Thymus (tissue), 11 donors: ENCODE measurements around the gene CRY2. TPM values are rescaled to one million over a fixed set of nuclear protein-coding genes. Genes with fewer than 3 reads are reported as not detected.

Experiments
- DNase-seq, 9 donors: peaks; one replicate each; pipeline ENCODE4 v3.0.0-alpha.2; 2013; ENCODE audit warnings: low spot score in 9 of 9, low read depth in 6 of 9, missing footprints in 1 of 9
- H3K27ac ChIP-seq, 2 donors: one replicate each; pipeline ENCODE4 v1.5.1; 2013; ENCODE audit warnings: control low read depth in 1 of 2, low read depth in 1 of 2, low read length in 1 of 2, mild to moderate bottlenecking in 1 of 2, moderate library complexity in 1 of 2
- H3K27me3 ChIP-seq, 2 donors: one replicate each; pipeline ENCODE4 v1.5.1; 2013; ENCODE audit warnings: low read length in 1 of 2; ENCODE audit not compliant: control insufficient read depth in 2 of 2, insufficient read depth in 1 of 2
- H3K36me3 ChIP-seq, 2 donors: one replicate each; pipeline ENCODE4 v1.5.1; 2013; ENCODE audit warnings: low read length in 1 of 2, mild to moderate bottlenecking in 1 of 2, moderate library complexity in 1 of 2; ENCODE audit not compliant: control insufficient read depth in 2 of 2, insufficient read depth in 2 of 2
- H3K4me1 ChIP-seq, 2 donors: one replicate each; pipeline ENCODE4 v1.5.1; 2013; ENCODE audit warnings: low read length in 2 of 2; ENCODE audit not compliant: control insufficient read depth in 2 of 2, insufficient read depth in 2 of 2
- H3K4me3 ChIP-seq, 2 donors: one replicate each; pipeline ENCODE4 v1.5.1; 2013; ENCODE audit warnings: low read length in 2 of 2, control low read depth in 1 of 2, mild to moderate bottlenecking in 1 of 2
- H3K9me3 ChIP-seq, 2 donors: one replicate each; pipeline ENCODE4 v1.5.1; 2013; ENCODE audit warnings: low read length in 1 of 2, mild to moderate bottlenecking in 1 of 2; ENCODE audit not compliant: control insufficient read depth in 2 of 2, insufficient read depth in 1 of 2
- WGBS: extraction: QIAGEN DNeasy Blood & Tissue Kit; methylation state at CpG from one replicate; pipeline ENCODE4 v1.1.7; 2013; 5-methylcytosine and 5-hydroxymethylcytosine counted together
- polyA plus RNA-seq: library from polyadenylated mRNA; stranded (reverse); fragments of 200-250 nt; gene quantifications from one replicate; pipeline ENCODE4 v1.2.3, GENCODE V29; 2013
- total RNA-seq: library from RNA; stranded (reverse); fragments of 120-200 nt; gene quantifications from one replicate; pipeline ENCODE4 v1.2.4, GENCODE V29; 2013
- donor health status: healthy.

CRY2 gene
- total and polyA plus RNA-seq, 2 donors = 9.9 to 12.3 TPM

- Histone ChIP-seq H3K4me1 (peaks cover 0 to 19% of the 10 kb centered on the region in 2 donors), H3K36me3 (peaks cover 67 to 72% of the 10 kb centered on the region in 2 donors)
- no peak for DNase-seq
Observed at GRCh38 chr11:45860348-45860747, 13.1 kb downstream of the CRY2 start.

DNA sequence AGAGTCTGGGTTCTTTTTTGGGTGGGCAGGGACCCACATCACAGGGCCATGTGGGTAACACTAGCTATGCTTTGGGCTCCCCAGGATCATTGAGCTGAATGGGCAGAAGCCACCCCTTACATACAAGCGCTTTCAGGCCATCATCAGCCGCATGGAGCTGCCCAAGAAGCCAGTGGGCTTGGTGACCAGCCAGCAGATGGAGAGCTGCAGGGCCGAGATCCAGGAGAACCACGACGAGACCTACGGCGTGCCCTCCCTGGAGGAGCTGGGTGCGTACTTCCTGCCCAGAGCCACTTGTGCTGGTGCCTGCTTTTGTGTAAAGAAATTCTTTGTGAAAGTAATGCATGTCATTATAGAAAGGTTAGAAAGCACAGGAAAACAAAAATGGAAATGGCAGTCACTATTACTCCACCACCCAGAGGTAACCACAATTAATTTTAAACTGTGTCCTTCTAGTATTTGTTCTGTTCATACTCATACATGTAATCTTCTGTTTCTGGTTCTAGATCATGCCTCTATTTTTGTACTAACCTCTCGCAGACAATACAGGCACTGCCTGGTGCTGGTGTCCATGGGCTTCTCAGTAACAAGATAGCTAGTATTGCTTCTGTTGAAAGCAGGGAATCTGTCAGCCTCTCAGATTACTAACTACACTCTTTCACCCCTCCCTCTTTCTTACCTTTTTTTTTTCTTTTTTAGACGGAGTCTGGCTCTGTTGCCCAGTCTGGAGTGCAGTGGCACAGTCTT, 13.7 kb downstream of the CRY2 start:
- WGBS = 92% methylated on average over 10 of the region's 10 CpGs
- DNase-seq = no peak
- Histone ChIP-seq H3K36me3 (peaks cover 71 to 75% of the 10 kb centered on the region in 2 donors), H3K27me3 (no peaks in the 10 kb centered on the region), H3K9me3 (no peaks in the 10 kb centered on the region), H3K4me3 (no peak overlapping the region), H3K27ac (no peak overlapping the region), H3K4me1 (peaks cover 0 to 19% of the 10 kb centered on the region in 2 donors)

More at GRCh38 chr11:45860348-45860747, 13.1 kb downstream of the CRY2 start:
- WGBS = 96% methylated on average over 5 of the region's 5 CpGs
- Histone ChIP-seq H3K27me3 (no peaks in the 10 kb centered on the region), H3K4me3 (no peak overlapping the region), H3K27ac (no peak overlapping the region), H3K9me3 (no peaks in the 10 kb centered on the region)

DNA sequence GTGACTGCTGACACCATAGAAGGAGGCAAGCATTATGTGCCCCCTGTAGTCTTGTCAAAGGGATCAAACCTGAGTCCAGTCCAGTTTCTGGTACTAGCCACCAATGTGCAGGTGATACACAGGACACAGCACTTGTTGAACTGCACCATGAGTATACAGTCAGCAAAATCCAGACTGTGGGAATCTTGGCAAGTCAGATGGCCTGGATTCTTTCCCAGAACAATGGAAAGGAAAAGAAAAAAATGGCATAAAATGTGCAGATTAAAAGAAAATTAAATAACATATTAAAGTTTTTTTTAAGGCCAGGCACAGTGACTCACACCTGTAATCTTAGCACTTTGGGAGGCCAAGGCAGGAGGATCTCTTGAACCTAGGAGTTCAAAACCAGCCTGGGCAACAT, 16.8 kb downstream of the CRY2 start:
- Histone ChIP-seq H3K4me1 (peaks cover 0 to 5% of the 10 kb centered on the region in 2 donors), H3K4me3 (no peak overlapping the region), H3K27me3 (no peaks in the 10 kb centered on the region), H3K36me3 (peaks cover 70 to 83% of the 10 kb centered on the region in 2 donors), H3K27ac (no peak overlapping the region), H3K9me3 (no peaks in the 10 kb centered on the region)
- no peak for DNase-seq

- Histone ChIP-seq H3K9me3 (no peaks in the 10 kb centered on the region), H3K27me3 (no peaks in the 10 kb centered on the region), H3K4me3 (no peak overlapping the region), H3K27ac (no peak overlapping the region), H3K36me3 (peaks cover 70 to 80% of the 10 kb centered on the region in 2 donors), H3K4me1 (peaks cover 0 to 3% of the 10 kb centered on the region in 2 donors)
- no peak for DNase-seq
- WGBS = 96% methylated on average over 12 of the region's 12 CpGs
Observed at GRCh38 chr11:45869551-45869950, 22.3 kb downstream of the CRY2 start.

- no peak for DNase-seq
- Histone ChIP-seq H3K27me3 (no peaks in the 10 kb centered on the region), H3K4me3 (no peak overlapping the region), H3K4me1 (peaks cover 0 to 3% of the 10 kb centered on the region in 2 donors), H3K27ac (no peak overlapping the region), H3K9me3 (no peaks in the 10 kb centered on the region), H3K36me3 (peaks cover 66 to 73% of the 10 kb centered on the region in 2 donors)
- 98% methylated on average over 4 of the region's 4 CpGs for WGBS
Observed at GRCh38 chr11:45870706-45871105, 23.4 kb downstream of the CRY2 start.

- peaks cover 67 to 73% of the 10 kb centered on the region in 2 donors for H3K36me3 ChIP-seq
- DNase-seq = no peak
- 88% methylated on average over 2 of the region's 2 CpGs for WGBS
Observed at GRCh38 chr11:45871638-45872037, 24.4 kb downstream of the CRY2 start.

DNA sequence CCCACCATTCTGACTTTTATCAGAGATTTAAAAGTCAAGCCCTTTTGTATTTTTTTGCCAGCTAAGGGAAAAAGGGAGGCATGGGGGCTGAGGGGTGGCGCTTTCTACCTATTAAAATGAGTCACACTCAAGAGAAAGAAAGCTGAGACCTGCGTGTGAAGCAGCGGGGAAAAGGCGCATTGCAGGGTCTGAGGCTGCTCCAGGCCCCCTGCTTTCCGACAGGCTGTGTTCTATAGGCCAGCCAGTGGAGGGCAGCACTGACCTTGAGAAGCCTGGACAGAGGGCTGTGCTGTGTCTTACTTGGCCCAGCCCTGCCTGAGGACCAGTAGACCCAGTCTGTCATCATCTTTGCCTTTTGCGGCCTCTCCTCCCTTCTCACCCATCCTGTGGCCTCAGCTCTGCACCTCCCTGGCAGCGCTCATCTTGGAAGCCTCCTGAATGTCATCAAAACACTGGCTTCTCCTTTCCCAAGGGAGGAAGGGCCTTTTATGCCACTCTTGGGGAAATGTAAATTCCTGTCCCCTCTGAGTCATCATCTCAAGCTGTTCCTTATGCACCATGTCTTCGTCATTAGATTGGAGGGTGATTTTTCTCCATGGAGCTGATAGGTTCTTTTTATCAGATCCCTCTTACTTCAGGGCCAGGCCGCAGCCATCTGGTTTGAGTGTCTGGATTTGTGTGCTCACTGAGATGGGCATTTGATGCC, 25.5 kb downstream of the CRY2 start:
- Histone ChIP-seq H3K4me3 (no peak overlapping the region), H3K36me3 (peaks cover 67 to 68% of the 10 kb centered on the region in 2 donors), H3K4me1 (peaks cover 0 to 3% of the 10 kb centered on the region in 2 donors), H3K9me3 (no peaks in the 10 kb centered on the region), H3K27me3 (no peaks in the 10 kb centered on the region), H3K27ac (no peak overlapping the region)
- no peak for DNase-seq
- WGBS = 97% methylated on average over 9 of the region's 9 CpGs

More at GRCh38 chr11:45871638-45872037, 24.4 kb downstream of the CRY2 start:
- Histone ChIP-seq H3K27me3 (no peaks in the 10 kb centered on the region), H3K27ac (no peak overlapping the region), H3K4me1 (peaks cover 0 to 3% of the 10 kb centered on the region in 2 donors), H3K9me3 (no peaks in the 10 kb centered on the region), H3K4me3 (no peak overlapping the region)

DNA sequence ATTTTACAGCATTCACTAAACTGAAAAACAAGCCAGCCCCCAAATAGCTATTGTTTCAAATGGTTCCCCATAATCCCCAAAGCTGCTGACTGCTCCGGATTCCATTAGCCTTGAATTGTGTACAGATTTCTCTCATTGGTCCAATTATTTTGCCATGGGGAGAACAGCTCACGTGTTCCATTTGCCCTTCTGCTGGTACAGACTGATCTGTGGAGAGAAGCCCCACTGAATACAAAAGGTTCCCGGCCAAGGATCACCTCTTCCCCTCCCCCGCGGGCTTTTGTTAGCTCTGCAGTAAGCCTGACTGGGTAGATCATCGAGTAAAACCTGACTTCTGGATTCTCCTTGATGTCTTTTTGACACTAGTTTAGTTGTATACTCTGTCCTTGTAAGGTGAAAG, 29.1 kb downstream of the CRY2 start:
- Histone ChIP-seq H3K9me3 (no peaks in the 10 kb centered on the region), H3K27me3 (no peaks in the 10 kb centered on the region), H3K27ac (no peak overlapping the region), H3K4me3 (no peak overlapping the region), H3K4me1 (peaks cover 0 to 3% of the 10 kb centered on the region in 2 donors), H3K36me3 (peaks cover 45 to 50% of the 10 kb centered on the region in 2 donors)
- WGBS = 86% methylated on average over 6 of the region's 6 CpGs
- DNase-seq = no peak

GRCh38 chr11:45877221-45877620, 29.9 kb downstream of the CRY2 start:
- 98% methylated on average over 8 of the region's 8 CpGs for WGBS

More at GRCh38 chr11:45877221-45877620, 29.9 kb downstream of the CRY2 start:
- H3K27me3 ChIP-seq = no peaks in the 10 kb centered on the region
- H3K27ac ChIP-seq = no peak overlapping the region
- peaks cover 42 to 47% of the 10 kb centered on the region in 2 donors for H3K36me3 ChIP-seq
- no peaks in the 10 kb centered on the region for H3K9me3 ChIP-seq
- H3K4me1 ChIP-seq = no peaks in the 10 kb centered on the region
- no peak for DNase-seq
- H3K4me3 ChIP-seq = no peak overlapping the region
